ENCODE data around the gene AQP11.

AQP11 gene

DNA sequence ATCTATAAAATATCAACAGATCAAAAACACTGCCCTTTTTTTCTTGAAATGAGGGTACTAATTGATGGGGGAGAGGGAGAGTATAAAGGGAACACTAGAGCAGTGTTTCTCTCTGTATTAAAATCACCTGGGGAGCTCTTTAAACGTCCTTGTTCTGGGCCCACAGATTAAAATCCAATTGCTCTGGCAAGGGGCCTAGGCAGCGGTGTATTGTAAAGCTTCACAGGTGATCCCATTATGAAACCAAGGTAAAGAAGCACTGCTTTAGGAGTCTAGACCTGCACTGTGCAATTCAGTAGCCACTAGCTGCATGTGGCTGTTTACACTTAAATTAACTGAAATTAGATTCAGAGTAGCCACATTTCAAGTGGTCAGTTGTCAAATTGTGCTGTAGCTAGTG is 3.0 kb downstream of the AQP11 start:
- TF ChIP-seq, protein P1, sequence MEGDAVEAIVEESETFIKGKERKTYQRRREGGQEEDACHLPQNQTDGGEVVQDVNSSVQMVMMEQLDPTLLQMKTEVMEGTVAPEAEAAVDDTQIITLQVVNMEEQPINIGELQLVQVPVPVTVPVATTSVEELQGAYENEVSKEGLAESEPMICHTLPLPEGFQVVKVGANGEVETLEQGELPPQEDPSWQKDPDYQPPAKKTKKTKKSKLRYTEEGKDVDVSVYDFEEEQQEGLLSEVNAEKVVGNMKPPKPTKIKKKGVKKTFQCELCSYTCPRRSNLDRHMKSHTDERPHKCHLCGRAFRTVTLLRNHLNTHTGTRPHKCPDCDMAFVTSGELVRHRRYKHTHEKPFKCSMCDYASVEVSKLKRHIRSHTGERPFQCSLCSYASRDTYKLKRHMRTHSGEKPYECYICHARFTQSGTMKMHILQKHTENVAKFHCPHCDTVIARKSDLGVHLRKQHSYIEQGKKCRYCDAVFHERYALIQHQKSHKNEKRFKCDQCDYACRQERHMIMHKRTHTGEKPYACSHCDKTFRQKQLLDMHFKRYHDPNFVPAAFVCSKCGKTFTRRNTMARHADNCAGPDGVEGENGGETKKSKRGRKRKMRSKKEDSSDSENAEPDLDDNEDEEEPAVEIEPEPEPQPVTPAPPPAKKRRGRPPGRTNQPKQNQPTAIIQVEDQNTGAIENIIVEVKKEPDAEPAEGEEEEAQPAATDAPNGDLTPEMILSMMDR (IDR thresholded peaks at IDR 0.05; ENCODE audit: low read depth, low read length): no peak
- no peak for DNase-seq
- no peaks in the 10 kb centered on the region; the same call in 1 of the 2 replicates for H3K27me3 ChIP-seq
- no peaks in the 10 kb centered on the region for H3K36me3 ChIP-seq
- no peak overlapping the region for H3K4me3 ChIP-seq (ENCODE audit: low read depth, low read length)
- peaks cover 5% of the 10 kb centered on the region; the same call in 1 of the 2 replicates for H3K4me1 ChIP-seq
- no peaks in the 10 kb centered on the region for H3K9me3 ChIP-seq

DNA sequence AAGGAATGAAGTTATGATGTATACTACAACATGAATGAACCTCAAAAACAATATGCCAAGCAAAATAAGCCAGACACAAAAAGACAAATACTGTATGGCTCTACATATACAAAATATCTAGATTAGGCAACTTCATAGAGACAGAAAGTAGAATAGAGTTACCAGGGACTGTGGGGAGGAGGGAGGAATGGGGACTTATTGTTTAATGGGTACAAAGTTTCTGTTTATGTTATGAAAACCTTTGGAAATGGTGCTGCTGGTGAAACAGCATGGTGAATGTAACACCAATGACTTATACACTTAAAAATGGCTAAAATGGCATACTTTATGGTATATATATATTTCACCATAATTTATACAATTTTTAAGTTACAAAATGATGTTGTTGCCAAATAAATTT is 4.1 kb downstream of the AQP11 start:
- no peak overlapping the region for H3K4me3 ChIP-seq (ENCODE audit: low read depth, low read length)
- H3K27me3 ChIP-seq: no peaks in the 10 kb centered on the region; the same call in 1 of the 2 replicates
- H3K36me3 ChIP-seq: no peaks in the 10 kb centered on the region
- TF ChIP-seq, protein P1 (IDR thresholded peaks at IDR 0.05; ENCODE audit: low read depth, low read length): no peak
- H3K4me1 ChIP-seq: peaks cover 3% of the 10 kb centered on the region; the same call in 1 of the 2 replicates
- DNase-seq: no peak
- H3K9me3 ChIP-seq: no peaks in the 10 kb centered on the region

DNA sequence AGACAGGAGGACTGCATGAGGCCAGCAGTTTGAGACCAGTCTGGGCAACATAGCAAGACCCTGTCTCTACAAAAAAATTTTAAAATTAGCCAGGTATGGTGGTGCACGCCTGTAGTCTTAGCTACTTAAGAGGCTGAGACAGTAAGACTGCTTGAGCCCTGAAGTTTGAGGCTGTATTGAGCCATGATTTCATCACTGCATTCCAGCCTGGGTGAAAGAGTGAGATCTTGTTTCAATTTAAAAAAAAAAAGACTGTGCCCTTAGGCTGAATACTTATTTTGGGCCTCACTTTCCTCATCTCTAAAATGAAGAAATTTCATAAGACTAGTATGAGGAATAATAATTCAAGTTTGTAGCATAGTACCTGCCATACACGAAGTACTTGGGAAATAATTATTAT is 6.9 kb downstream of the AQP11 start:
- no peak for DNase-seq
- H3K27me3 ChIP-seq: no peaks in the 10 kb centered on the region
- TF ChIP-seq, protein P1 (IDR thresholded peaks at IDR 0.05; ENCODE audit: low read depth, low read length): no peak
- H3K9me3 ChIP-seq: no peaks in the 10 kb centered on the region
- no peak overlapping the region for H3K4me3 ChIP-seq (ENCODE audit: low read depth, low read length)
- H3K36me3 ChIP-seq: no peaks in the 10 kb centered on the region; the same call in 1 of the 2 replicates
- no peaks in the 10 kb centered on the region for H3K4me1 ChIP-seq

DNA sequence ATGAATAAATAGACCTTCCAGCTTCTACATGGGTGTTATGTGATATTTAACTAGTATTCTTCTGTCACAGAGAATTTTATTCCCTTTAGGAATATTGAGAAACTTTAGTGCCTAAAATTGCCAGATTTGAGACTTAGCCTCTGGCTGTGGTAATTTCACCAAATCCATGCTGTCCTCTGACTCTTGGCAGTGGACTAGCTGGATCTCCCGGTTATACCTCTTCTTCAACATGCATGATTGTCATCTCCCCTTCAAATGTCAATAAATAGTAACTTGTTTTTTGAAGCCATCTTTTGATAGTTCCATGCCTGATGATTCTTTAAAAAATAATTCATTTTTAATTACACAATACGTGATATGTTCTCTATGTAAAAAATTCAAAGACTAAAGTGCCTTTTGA is 8.4 kb downstream of the AQP11 start:
- Histone ChIP-seq H3K9me3 (no peaks in the 10 kb centered on the region), H3K36me3 (no peaks in the 10 kb centered on the region; the same call in 1 of the 2 replicates), H3K4me1 (no peaks in the 10 kb centered on the region), H3K4me3 (ENCODE audit: low read depth, low read length) (no peak overlapping the region), H3K27me3 (no peaks in the 10 kb centered on the region)
- TF ChIP-seq, protein P1 (IDR thresholded peaks at IDR 0.05; ENCODE audit: low read depth, low read length): no peak
- no peak for DNase-seq

DNA sequence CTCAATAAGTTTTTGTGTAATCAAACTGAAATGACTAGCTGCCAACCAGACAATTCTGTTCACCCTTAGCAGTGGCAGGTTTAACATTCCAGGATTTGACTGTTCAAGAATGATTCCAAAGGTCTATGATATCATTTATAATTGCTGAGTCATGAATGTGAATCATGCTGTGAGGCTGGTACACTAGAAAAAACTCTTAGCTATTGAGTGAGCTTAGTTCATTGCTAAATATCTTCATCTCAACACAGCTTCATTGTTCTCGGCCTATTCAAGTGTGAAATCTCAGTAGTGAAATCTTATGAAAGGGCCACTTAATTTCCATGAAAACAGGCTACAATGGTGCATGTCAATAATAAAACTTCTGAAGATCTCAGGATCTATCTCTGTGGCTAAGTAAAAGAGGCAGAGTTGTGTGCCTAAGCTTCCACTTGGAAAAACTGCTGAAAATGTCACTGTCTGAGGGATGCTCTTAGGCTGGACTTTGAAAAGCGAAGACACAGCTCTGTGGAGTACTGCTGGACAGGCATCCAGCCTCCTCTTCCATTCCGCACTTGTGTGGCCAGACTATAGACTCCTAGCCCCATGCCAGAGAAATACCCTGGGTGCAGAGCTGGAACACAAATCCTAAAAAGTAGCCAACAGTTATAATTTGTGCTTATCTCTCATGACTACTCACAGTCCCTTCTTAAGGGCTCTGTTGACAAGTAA is 12.8 kb downstream of the AQP11 start:
- H3K27me3 ChIP-seq: no peaks in the 10 kb centered on the region
- peaks cover 16% of the 10 kb centered on the region for H3K36me3 ChIP-seq
- TF ChIP-seq, protein P1 (IDR thresholded peaks at IDR 0.05; ENCODE audit: low read depth, low read length): no peak
- DNase-seq: no peak
- no peaks in the 10 kb centered on the region for H3K4me1 ChIP-seq
- no peak overlapping the region for H3K4me3 ChIP-seq (ENCODE audit: low read depth, low read length)
- no peaks in the 10 kb centered on the region for H3K9me3 ChIP-seq

DNA sequence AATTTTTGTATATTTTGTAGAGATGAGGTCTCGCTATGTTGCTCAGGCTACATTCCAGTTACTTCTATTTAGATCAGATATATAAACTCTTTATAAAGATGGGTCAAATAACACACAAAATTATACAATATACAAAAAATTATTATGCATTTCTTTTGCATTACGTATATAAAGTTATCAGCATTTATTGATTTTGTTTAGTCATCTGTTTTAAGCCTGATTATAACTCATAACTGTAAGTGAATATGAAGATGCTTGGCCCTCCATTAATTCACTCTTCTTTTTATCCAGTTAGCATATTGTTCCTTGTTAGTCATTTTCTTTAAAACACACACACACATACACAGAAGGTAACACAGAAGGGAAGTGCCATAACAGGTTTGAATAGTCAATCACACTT is 14.5 kb downstream of the AQP11 start:
- H3K9me3 ChIP-seq: no peaks in the 10 kb centered on the region
- H3K4me1 ChIP-seq: 0 out of 2 replicates have a peak, but pooled peaks cover under 1% of the 10 kb centered on the region
- DNase-seq: no peak
- TF ChIP-seq, protein P1 (IDR thresholded peaks at IDR 0.05; ENCODE audit: low read depth, low read length): no peak
- H3K4me3 ChIP-seq (ENCODE audit: low read depth, low read length): no peak overlapping the region
- H3K36me3 ChIP-seq: peaks cover 22% of the 10 kb centered on the region
- H3K27me3 ChIP-seq: no peaks in the 10 kb centered on the region

Data from BE2C (cell line).